GM23248 (cell line): ENCODE measurements around the gene DIAPH1.

Experiments used
- EZH2 ChIP-seq: fragments of 200-600 bp; sonication (generic); IDR thresholded peaks from 2 replicates; pipeline ENCODE4 v1.6.1; 2018; ENCODE audit warnings: antibody characterized with exemption, mild to moderate bottlenecking; ENCODE audit not compliant: insufficient read depth, poor library complexity, severe bottlenecking
- EZH2phosphoT487 ChIP-seq: fragments of 200-600 bp; sonication (generic); IDR thresholded peaks from 2 replicates; pipeline ENCODE4 v1.6.1; 2018; ENCODE audit warnings: antibody characterized with exemption, moderate library complexity, mild to moderate bottlenecking, low read depth; ENCODE audit not compliant: insufficient read depth

DNA sequence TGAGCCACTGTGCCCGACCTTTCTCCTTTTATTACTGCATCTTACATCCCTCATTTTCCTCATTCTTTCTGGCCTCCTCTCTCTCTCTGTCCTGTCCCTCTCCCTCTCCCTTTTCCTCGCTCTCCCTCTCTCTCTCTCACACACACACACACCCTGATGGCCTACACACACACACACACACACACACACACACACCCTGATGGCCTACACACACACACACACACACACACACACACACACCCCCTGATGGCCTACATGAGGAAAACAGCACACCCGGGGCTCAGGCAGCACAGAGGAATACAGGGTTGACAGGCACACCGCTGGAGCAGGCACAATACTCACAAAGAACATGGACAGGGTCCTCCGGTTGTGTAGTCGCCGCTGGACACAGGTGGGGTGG lies 36.2 kb upstream of the DIAPH1 start:
- TF ChIP-seq EZH2phosphoT487, result no peak
- TF ChIP-seq EZH2, result no peak
